ENCODE results near the gene MRPL37.

Gene MRPL37

DNA sequence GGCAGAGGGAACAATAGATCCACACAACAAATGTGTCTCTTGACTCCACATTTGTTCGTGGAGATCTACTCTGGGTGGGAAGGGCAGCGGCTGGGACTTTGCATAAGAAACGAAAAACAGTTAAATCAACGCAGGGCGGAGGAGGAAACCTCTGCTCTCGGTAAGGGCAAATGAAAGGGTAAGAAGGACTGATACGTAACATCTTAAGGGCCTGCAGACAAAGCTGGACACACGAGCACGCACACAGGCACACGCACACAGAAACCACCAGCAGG is 57.3 kb downstream of the MRPL37 start:
- Histone ChIP-seq H3K27ac (ENCODE audit: low read length) (no peak overlapping the region), H3K9me3 (ENCODE audit: insufficient read depth, low read length) (no peaks in the 10 kb centered on the region), H3K36me3 (replicated peaks; ENCODE audit: low read depth, low read length) (no peaks in the 10 kb centered on the region), H3K9ac (ENCODE audit: low read length) (no peak overlapping the region), H3K4me3 (ENCODE audit: low read length) (no peak overlapping the region), H3K79me2 (ENCODE audit: low read length) (no peaks in the 10 kb centered on the region), H3K27me3 (ENCODE audit: low read depth, low read length) (no peaks in the 10 kb centered on the region), H3K4me2 (ENCODE audit: low read length) (no peak overlapping the region), H3K4me1 (ENCODE audit: low read length) (no peaks in the 10 kb centered on the region), H4K20me1 (ENCODE audit: insufficient read depth, low read length) (no peaks in the 10 kb centered on the region), H2AFZ (ENCODE audit: low read depth, low read length) (no peak overlapping the region)
- no peak for TF ChIP-seq EZH2phosphoT487 (IDR thresholded peaks at IDR 0.05; ENCODE audit: low read depth)
- TF ChIP-seq, protein P1, sequence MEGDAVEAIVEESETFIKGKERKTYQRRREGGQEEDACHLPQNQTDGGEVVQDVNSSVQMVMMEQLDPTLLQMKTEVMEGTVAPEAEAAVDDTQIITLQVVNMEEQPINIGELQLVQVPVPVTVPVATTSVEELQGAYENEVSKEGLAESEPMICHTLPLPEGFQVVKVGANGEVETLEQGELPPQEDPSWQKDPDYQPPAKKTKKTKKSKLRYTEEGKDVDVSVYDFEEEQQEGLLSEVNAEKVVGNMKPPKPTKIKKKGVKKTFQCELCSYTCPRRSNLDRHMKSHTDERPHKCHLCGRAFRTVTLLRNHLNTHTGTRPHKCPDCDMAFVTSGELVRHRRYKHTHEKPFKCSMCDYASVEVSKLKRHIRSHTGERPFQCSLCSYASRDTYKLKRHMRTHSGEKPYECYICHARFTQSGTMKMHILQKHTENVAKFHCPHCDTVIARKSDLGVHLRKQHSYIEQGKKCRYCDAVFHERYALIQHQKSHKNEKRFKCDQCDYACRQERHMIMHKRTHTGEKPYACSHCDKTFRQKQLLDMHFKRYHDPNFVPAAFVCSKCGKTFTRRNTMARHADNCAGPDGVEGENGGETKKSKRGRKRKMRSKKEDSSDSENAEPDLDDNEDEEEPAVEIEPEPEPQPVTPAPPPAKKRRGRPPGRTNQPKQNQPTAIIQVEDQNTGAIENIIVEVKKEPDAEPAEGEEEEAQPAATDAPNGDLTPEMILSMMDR (IDR thresholded peaks at IDR 0.05; ENCODE audit: low read depth, low read length) = no peak

DNA sequence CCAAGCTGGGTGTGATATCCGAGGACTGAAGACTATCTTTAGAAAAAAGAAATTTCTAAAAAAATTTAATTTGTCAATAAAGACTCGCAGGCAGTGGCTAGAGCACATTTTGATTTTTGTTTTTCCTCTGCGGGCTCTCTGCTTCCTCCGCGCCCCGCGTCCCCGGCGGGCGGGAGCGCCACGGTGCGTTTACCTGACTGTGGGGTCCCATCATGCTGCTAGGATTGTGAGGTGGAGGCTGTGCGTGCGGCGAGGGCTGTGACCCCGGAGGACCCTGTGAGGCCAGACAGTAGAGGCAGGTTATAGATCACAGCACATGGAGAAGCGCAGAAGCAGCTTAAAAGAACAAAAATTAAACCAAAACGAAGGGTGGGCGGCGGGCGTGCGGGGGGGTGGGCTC is 57.9 kb downstream of the MRPL37 start:
- H3K4me2 ChIP-seq (ENCODE audit: low read length) = no peak overlapping the region
- H3K36me3 ChIP-seq (replicated peaks; ENCODE audit: low read depth, low read length) = no peaks in the 10 kb centered on the region
- H3K4me3 ChIP-seq (ENCODE audit: low read length) = no peak overlapping the region
- H3K27me3 ChIP-seq (ENCODE audit: low read depth, low read length) = no peaks in the 10 kb centered on the region
- no peak overlapping the region for H3K27ac ChIP-seq (ENCODE audit: low read length)
- H3K9ac ChIP-seq (ENCODE audit: low read length) = no peak overlapping the region
- no peaks in the 10 kb centered on the region for H3K4me1 ChIP-seq (ENCODE audit: low read length)
- H2AFZ ChIP-seq (ENCODE audit: low read depth, low read length) = no peak overlapping the region
- H3K79me2 ChIP-seq (ENCODE audit: low read length) = no peaks in the 10 kb centered on the region
- H3K9me3 ChIP-seq (ENCODE audit: insufficient read depth, low read length) = no peaks in the 10 kb centered on the region
- no peaks in the 10 kb centered on the region for H4K20me1 ChIP-seq (ENCODE audit: insufficient read depth, low read length)
- TF ChIP-seq, protein P1 (IDR thresholded peaks at IDR 0.05; ENCODE audit: low read depth, low read length) = no peak
- TF ChIP-seq EZH2phosphoT487 (IDR thresholded peaks at IDR 0.05; ENCODE audit: low read depth) = no peak

DNA sequence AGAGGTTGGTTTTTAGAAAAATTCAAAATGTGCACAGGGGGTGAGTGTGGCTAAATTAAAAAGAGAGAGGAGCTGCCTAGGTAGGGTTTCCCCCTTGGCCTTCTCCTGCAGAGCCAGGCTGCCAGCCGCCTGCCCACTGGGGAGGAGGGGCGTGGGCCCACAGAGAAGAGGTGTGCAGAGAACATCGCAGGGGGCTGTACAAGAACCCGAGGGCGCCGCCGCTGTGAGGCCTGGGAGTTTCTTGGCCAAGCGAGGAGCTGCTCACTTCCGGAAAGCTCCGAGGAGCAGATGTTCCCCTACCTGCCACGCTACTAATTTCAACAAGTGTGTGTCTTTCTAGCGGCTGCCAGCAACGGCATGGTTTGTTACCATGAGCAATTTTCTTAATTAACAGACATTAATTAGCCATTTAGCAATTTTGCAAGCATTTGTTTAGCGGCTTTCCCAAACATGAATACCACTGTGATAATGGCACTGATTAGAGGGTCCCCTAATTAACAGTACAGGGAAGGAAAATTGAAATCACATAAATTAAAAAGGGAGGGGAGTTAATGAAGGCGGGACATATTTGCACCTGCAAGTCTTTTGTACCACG is 59.7 kb downstream of the MRPL37 start:
- no peak overlapping the region for H3K27ac ChIP-seq (ENCODE audit: low read length)
- TF ChIP-seq, protein P1 (IDR thresholded peaks at IDR 0.05; ENCODE audit: low read depth, low read length) = no peak
- no peak for TF ChIP-seq EZH2phosphoT487 (IDR thresholded peaks at IDR 0.05; ENCODE audit: low read depth)
- no peak overlapping the region for H3K4me3 ChIP-seq (ENCODE audit: low read length)
- no peaks in the 10 kb centered on the region for H3K9me3 ChIP-seq (ENCODE audit: insufficient read depth, low read length)
- H3K4me2 ChIP-seq (ENCODE audit: low read length) = no peak overlapping the region
- H2AFZ ChIP-seq (ENCODE audit: low read depth, low read length) = no peak overlapping the region
- no peaks in the 10 kb centered on the region for H3K27me3 ChIP-seq (ENCODE audit: low read depth, low read length)
- H3K9ac ChIP-seq (ENCODE audit: low read length) = no peak overlapping the region
- H3K79me2 ChIP-seq (ENCODE audit: low read length) = no peaks in the 10 kb centered on the region
- H4K20me1 ChIP-seq (ENCODE audit: insufficient read depth, low read length) = no peaks in the 10 kb centered on the region
- H3K4me1 ChIP-seq (ENCODE audit: low read length) = no peaks in the 10 kb centered on the region
- no peaks in the 10 kb centered on the region for H3K36me3 ChIP-seq (replicated peaks; ENCODE audit: low read depth, low read length)

DNA sequence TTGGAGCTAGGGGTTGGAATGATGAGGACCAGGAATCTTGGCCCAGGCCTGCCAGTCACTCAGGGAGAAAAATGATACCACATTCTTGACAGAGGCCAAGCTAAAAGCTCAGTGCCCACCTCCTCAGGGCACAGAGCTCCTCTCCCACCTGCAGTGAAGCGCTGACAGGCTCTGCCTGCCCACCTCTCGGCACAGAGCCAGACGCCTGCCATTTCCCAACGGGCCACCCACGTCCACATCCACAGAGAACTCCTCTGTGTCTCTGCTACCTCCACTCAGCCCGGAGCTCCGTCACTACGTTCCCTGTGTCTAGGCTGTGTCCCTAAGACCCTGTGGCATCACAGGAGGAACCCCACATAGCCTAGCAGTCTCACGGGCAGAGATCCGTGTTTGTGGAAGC is 60.8 kb downstream of the MRPL37 start:
- Histone ChIP-seq H3K36me3 (replicated peaks; ENCODE audit: low read depth, low read length) (no peaks in the 10 kb centered on the region), H3K4me1 (ENCODE audit: low read length) (no peaks in the 10 kb centered on the region), H3K4me2 (ENCODE audit: low read length) (no peak overlapping the region), H3K4me3 (ENCODE audit: low read length) (no peak overlapping the region), H4K20me1 (ENCODE audit: insufficient read depth, low read length) (no peaks in the 10 kb centered on the region), H3K9me3 (ENCODE audit: insufficient read depth, low read length) (no peaks in the 10 kb centered on the region), H3K27ac (ENCODE audit: low read length) (no peak overlapping the region), H2AFZ (ENCODE audit: low read depth, low read length) (no peak overlapping the region), H3K79me2 (ENCODE audit: low read length) (no peaks in the 10 kb centered on the region), H3K27me3 (ENCODE audit: low read depth, low read length) (no peaks in the 10 kb centered on the region), H3K9ac (ENCODE audit: low read length) (no peak overlapping the region)
- TF ChIP-seq, protein P1 (IDR thresholded peaks at IDR 0.05; ENCODE audit: low read depth, low read length) = no peak
- no peak for TF ChIP-seq EZH2phosphoT487 (IDR thresholded peaks at IDR 0.05; ENCODE audit: low read depth)

All from OCI-LY3 (cell line).